ENCODE measurements around the gene CRB2.

CRB2 gene

GRCh38 chr9:123345567-123345955 lies 10.4 kb upstream of the CRB2 start:
- Histone ChIP-seq H2AFZ (ENCODE audit: low read length) (no peak overlapping the region), H3K9me3 (replicated peaks; ENCODE audit: insufficient read depth, low read length) (no peaks in the 10 kb centered on the region), H3K4me1 (ENCODE audit: low read length) (peaks cover 14% of the 10 kb centered on the region), H3K79me2 (ENCODE audit: low read length) (no peaks in the 10 kb centered on the region), H3F3A (ENCODE audit: insufficient read depth, low read length) (peaks cover 4% of the 10 kb centered on the region; the same call in 1 of the 2 replicates), H3K9me2 (replicated peaks; ENCODE audit: insufficient read depth, low read length) (no peaks in the 10 kb centered on the region), H3K27me3 (replicated peaks; ENCODE audit: insufficient read depth, low read length) (no peaks in the 10 kb centered on the region), H3K4me3 (ENCODE audit: low read length) (no peak overlapping the region), H3K36me3 (replicated peaks; ENCODE audit: insufficient read depth, low read length) (no peaks in the 10 kb centered on the region), H4K20me1 (ENCODE audit: insufficient read depth, low read length) (no peaks in the 10 kb centered on the region), H3K27ac (ENCODE audit: low read length) (no peak overlapping the region), H3K9ac (ENCODE audit: low read length) (no peak overlapping the region), H3K4me2 (ENCODE audit: low read depth, low read length) (no peak overlapping the region)
- TF ChIP-seq CTCF (IDR thresholded peaks at IDR 0.05; ENCODE audit: low read length) (no peak), EZH2 (optimal IDR thresholded peaks at IDR 0.05; ENCODE audit: low read depth, low read length) (no peak), EZH2phosphoT487 (IDR thresholded peaks at IDR 0.05; ENCODE audit: low read length) (no peak)
- DNase-seq: no peak

GRCh38 chr9:123346026-123346425 lies 10.0 kb upstream of the CRB2 start:
- no peak for DNase-seq
- no peaks in the 10 kb centered on the region for H3K79me2 ChIP-seq (ENCODE audit: low read length)
- H3K27ac ChIP-seq (ENCODE audit: low read length): no peak overlapping the region
- H3F3A ChIP-seq (ENCODE audit: insufficient read depth, low read length): peaks cover 1% of the 10 kb centered on the region; the same call in 1 of the 2 replicates
- TF ChIP-seq EZH2phosphoT487 (IDR thresholded peaks at IDR 0.05; ENCODE audit: low read length): no peak
- no peak for TF ChIP-seq CTCF (IDR thresholded peaks at IDR 0.05; ENCODE audit: low read length)
- TF ChIP-seq EZH2 (optimal IDR thresholded peaks at IDR 0.05; ENCODE audit: low read depth, low read length): no peak
- no peaks in the 10 kb centered on the region for H3K9me3 ChIP-seq (replicated peaks; ENCODE audit: insufficient read depth, low read length)
- H3K4me1 ChIP-seq (ENCODE audit: low read length): peaks cover 9% of the 10 kb centered on the region
- H3K4me2 ChIP-seq (ENCODE audit: low read depth, low read length): no peak overlapping the region
- H3K4me3 ChIP-seq (ENCODE audit: low read length): no peak overlapping the region
- H2AFZ ChIP-seq (ENCODE audit: low read length): no peak overlapping the region
- H3K9ac ChIP-seq (ENCODE audit: low read length): no peak overlapping the region
- no peaks in the 10 kb centered on the region for H4K20me1 ChIP-seq (ENCODE audit: insufficient read depth, low read length)
- H3K36me3 ChIP-seq (replicated peaks; ENCODE audit: insufficient read depth, low read length): no peaks in the 10 kb centered on the region
- H3K9me2 ChIP-seq (replicated peaks; ENCODE audit: insufficient read depth, low read length): no peaks in the 10 kb centered on the region
- H3K27me3 ChIP-seq (replicated peaks; ENCODE audit: insufficient read depth, low read length): no peaks in the 10 kb centered on the region

DNA sequence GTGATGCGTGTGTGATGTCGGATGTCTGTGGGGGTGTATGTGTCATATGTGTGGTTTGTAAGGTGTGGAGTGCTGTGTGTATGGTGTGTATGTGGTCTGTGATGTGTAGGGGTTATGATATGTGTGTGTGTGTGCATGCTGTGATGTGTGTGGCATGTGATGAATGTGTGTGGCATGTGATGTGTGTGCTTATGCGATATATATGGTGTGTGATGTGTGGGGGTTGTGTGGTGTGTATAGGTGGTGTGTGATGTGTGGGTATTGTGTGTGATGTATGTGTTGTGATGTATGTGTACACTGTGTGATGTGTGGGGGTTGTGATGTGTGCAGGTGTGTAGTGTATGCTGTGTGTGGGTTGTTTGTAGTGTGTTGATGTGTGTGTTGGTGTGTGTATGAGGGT lies 9.2 kb upstream of the CRB2 start:
- Histone ChIP-seq H3K27me3 (replicated peaks; ENCODE audit: insufficient read depth, low read length) (no peaks in the 10 kb centered on the region), H3K27ac (ENCODE audit: low read length) (no peak overlapping the region), H3K79me2 (ENCODE audit: low read length) (no peaks in the 10 kb centered on the region), H3K9ac (ENCODE audit: low read length) (no peak overlapping the region), H2AFZ (ENCODE audit: low read length) (no peak overlapping the region), H3K9me3 (replicated peaks; ENCODE audit: insufficient read depth, low read length) (no peaks in the 10 kb centered on the region), H3K4me1 (ENCODE audit: low read length) (peaks cover 5% of the 10 kb centered on the region; the same call in 1 of the 2 replicates), H3K4me3 (ENCODE audit: low read length) (no peak overlapping the region), H4K20me1 (ENCODE audit: insufficient read depth, low read length) (no peaks in the 10 kb centered on the region), H3K4me2 (ENCODE audit: low read depth, low read length) (no peak overlapping the region), H3F3A (ENCODE audit: insufficient read depth, low read length) (no peaks in the 10 kb centered on the region; the same call in 1 of the 2 replicates), H3K9me2 (replicated peaks; ENCODE audit: insufficient read depth, low read length) (no peaks in the 10 kb centered on the region), H3K36me3 (replicated peaks; ENCODE audit: insufficient read depth, low read length) (no peaks in the 10 kb centered on the region)
- DNase-seq: no peak
- TF ChIP-seq EZH2 (optimal IDR thresholded peaks at IDR 0.05; ENCODE audit: low read depth, low read length): no peak

DNA sequence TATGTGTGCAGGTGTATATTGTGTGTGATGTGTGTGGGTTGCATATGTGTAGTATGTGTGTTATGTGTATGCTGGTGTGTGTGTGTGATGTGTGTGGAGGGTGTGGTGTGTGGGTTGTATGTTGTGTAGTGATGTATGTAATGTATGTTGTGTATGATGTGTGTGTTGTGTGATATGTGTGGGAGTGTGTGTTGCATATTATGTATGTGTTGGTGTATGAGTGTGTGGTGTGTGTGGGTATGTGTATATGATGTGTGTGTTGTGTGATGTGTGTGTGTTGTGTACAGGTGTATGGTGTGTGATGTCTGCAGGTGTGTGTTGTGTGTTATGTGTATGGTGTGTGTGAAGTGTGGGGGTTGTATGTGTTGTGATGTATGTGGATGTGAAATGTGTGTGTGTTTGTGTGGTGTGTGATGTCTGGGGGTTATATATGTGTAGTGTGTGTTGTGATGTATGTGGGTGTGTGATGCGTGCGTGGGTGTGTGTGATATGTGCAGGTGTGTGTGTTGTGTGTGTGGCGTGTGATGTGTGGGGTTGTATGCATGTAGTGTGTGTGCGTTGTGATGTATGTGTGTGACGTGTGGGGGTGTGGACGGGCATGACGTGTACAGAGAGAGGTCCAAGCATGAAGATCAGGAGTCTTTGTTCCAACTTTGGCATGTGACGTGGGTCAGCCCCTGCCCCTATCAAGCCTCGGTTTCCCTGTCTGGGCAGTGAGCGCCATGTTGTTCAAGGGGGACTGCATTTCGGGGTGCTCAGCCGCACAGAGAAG lies 8.5 kb upstream of the CRB2 start:
- H3K9me3 ChIP-seq (replicated peaks; ENCODE audit: insufficient read depth, low read length): no peaks in the 10 kb centered on the region
- H4K20me1 ChIP-seq (ENCODE audit: insufficient read depth, low read length): no peaks in the 10 kb centered on the region
- H3K36me3 ChIP-seq (replicated peaks; ENCODE audit: insufficient read depth, low read length): no peaks in the 10 kb centered on the region
- no peak overlapping the region for H3K27ac ChIP-seq (ENCODE audit: low read length)
- no peak overlapping the region for H3K4me2 ChIP-seq (ENCODE audit: low read depth, low read length)
- H3K4me1 ChIP-seq (ENCODE audit: low read length): peaks cover 5% of the 10 kb centered on the region; the same call in 1 of the 2 replicates
- no peaks in the 10 kb centered on the region for H3K9me2 ChIP-seq (replicated peaks; ENCODE audit: insufficient read depth, low read length)
- H3K27me3 ChIP-seq (replicated peaks; ENCODE audit: insufficient read depth, low read length): no peaks in the 10 kb centered on the region
- DNase-seq: no peak
- H3K9ac ChIP-seq (ENCODE audit: low read length): no peak overlapping the region
- H3F3A ChIP-seq (ENCODE audit: insufficient read depth, low read length): no peaks in the 10 kb centered on the region; the same call in 1 of the 2 replicates
- H2AFZ ChIP-seq (ENCODE audit: low read length): no peak overlapping the region
- no peak overlapping the region for H3K4me3 ChIP-seq (ENCODE audit: low read length)
- H3K79me2 ChIP-seq (ENCODE audit: low read length): no peaks in the 10 kb centered on the region
- TF ChIP-seq CTCF (IDR thresholded peaks at IDR 0.05; ENCODE audit: low read length) (no peak), EZH2 (optimal IDR thresholded peaks at IDR 0.05; ENCODE audit: low read depth, low read length) (no peak), EZH2phosphoT487 (IDR thresholded peaks at IDR 0.05; ENCODE audit: low read length) (no peak)

All from MM.1S (cell line).